D721Med (cell line): Measurements from ENCODE around the gene FAM3B.

ENCODE experiments used
- DNase-seq: peaks from one replicate; pipeline ENCODE4 v3.0.0; 2011; ENCODE audit warnings: low spot score; ENCODE audit not compliant: insufficient read length
- FAIRE-seq: peaks from 2 replicates; lab custom pipeline; 2011; peaks lifted over from hg19 to GRCh38; lab: Jason Lieb, UNC
- TF ChIP-seq, protein P1 (sequence below): IDR thresholded peaks from 2 replicates; pipeline ENCODE4 v1.5.1; 2012; ENCODE audit warnings: mild to moderate bottlenecking, control low read depth; ENCODE audit not compliant: insufficient read depth; ENCODE audit errors: missing control alignments

Gene FAM3B

DNA sequence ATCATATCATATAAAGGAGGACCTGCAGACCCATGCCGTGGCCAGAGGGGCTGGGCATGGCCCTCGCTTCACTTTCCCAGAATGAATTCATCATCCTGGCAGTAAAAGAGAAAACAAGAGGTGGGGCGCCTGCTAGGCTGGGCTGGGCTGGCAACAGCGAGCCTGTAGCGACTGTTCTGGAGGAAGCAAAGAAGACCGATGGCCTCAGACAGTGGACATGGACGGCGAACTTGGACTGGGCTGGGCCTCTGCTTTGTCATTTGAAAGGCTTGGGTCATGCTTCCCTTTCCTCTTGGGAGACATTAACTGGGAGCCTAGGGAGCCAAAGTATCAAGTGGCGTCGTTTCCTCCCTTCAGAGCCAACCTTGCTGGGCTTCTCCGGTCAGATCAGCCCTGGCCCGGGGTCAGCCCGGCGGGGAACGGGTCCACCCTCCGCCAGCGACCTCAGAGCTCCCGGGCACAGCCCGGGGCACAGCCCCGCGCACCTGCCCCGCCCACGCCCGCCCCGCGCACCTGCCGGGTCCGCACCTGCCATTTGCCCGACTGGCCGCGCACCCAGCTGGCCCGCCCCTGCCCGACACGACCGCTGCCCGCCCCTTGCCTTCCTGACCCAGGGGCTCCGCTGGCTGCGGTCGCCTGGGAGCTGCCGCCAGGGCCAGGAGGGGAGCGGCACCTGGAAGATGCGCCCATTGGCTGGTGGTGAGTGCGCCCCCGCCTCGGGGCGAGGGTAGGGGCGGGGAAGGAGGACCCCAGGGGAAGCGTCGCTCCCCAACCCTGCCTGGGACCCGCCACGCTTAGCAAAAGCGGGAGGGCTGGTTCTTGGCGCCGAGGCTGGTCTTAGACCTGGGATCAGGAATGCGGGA lies at the start of gene FAM3B:
Gene FAM3B (plus strand): TSS at position 602 of the 863 bp plus-strand sequence. CDS start 79 bp downstream, at position 681.
- TF ChIP-seq, protein P1, sequence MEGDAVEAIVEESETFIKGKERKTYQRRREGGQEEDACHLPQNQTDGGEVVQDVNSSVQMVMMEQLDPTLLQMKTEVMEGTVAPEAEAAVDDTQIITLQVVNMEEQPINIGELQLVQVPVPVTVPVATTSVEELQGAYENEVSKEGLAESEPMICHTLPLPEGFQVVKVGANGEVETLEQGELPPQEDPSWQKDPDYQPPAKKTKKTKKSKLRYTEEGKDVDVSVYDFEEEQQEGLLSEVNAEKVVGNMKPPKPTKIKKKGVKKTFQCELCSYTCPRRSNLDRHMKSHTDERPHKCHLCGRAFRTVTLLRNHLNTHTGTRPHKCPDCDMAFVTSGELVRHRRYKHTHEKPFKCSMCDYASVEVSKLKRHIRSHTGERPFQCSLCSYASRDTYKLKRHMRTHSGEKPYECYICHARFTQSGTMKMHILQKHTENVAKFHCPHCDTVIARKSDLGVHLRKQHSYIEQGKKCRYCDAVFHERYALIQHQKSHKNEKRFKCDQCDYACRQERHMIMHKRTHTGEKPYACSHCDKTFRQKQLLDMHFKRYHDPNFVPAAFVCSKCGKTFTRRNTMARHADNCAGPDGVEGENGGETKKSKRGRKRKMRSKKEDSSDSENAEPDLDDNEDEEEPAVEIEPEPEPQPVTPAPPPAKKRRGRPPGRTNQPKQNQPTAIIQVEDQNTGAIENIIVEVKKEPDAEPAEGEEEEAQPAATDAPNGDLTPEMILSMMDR, result no peak
- FAIRE-seq (no peak), DNase-seq (no peak)

GRCh38 chr21:41267346-41267745 lies 49.3 kb upstream of the FAM3B start:
- FAIRE-seq (no peak), DNase-seq (no peak)
- TF ChIP-seq, protein P1, result no peak

DNA sequence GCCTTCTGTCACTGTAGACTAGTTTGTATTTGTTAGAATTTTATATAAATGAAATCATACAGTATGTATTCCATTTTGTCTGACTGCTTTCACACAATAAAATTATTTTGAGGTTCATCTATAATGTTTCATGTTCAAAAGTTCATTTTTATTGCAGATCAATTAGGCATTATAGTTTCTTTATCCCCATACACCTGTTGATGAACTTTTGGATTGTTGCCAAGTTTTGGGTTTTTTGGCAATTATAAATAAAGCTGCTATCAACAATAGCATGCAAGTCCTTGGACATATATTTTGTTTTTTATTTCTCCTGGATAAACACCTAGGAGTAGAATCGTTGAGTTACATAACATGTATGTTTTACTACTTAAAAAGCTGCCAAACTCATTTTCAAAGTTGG lies 47.1 kb upstream of the FAM3B start:
- no peak for FAIRE-seq
- TF ChIP-seq, protein P1, result no peak
- no peak for DNase-seq

GRCh38 chr21:41277196-41277595 lies 39.4 kb upstream of the FAM3B start:
- no peak for DNase-seq
- TF ChIP-seq, protein P1, result no peak
- FAIRE-seq, result no peak

DNA sequence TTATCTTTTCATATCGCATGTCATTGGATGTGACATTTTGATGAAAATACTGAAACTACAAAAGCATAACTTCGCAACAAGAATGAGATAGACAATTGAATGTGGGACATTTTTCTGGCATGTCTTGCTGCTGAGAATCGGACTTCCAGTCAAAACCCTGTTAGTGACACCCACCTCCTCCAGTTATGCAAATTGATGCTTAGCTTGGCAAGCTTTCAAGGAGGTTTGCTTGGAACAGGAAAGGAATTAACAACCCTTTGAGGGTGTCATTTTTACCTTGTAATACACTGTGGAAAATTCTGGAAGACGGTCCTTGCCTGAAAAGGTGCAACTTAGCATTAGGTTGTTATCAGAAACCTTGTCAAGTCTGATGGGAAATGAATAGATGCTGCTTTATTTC lies 38.8 kb upstream of the FAM3B start:
- TF ChIP-seq, protein P1, result no peak
- FAIRE-seq (no peak), DNase-seq (no peak)

GRCh38 chr21:41280115-41280919 lies 36.3 kb upstream of the FAM3B start:
- TF ChIP-seq, protein P1, result no peak
- DNase-seq (no peak), FAIRE-seq (no peak)
